NT2/D1 (cell line): ENCODE measurements around the gene PPP1R3G.

Source experiments
- YY1 ChIP-seq: IDR thresholded peaks from 2 replicates; pipeline ENCODE4 v1.6.1; 2011; ENCODE audit not compliant: insufficient read length, insufficient read depth
- ZNF274 ChIP-seq: IDR thresholded peaks from 2 replicates; pipeline ENCODE4 v1.6.1; 2011; ENCODE audit warnings: mild to moderate bottlenecking, low read depth, low read length

- TF ChIP-seq YY1 = no peak
- TF ChIP-seq ZNF274 = no peak
Observed at GRCh38 chr6:5089481-5090438, 4.6 kb downstream of the PPP1R3G start.
